NCI-H82 treated with DMSO at 0.1 percent for 48 hours (cell line): Measurements from ENCODE around the gene LMCD1.

Source experiments
- DNase-seq: peaks from one replicate; lab custom pipeline; 2025; ENCODE audit not compliant: unreplicated experiment; lab: John Stamatoyannopoulos, UW

The LMCD1 gene

DNA sequence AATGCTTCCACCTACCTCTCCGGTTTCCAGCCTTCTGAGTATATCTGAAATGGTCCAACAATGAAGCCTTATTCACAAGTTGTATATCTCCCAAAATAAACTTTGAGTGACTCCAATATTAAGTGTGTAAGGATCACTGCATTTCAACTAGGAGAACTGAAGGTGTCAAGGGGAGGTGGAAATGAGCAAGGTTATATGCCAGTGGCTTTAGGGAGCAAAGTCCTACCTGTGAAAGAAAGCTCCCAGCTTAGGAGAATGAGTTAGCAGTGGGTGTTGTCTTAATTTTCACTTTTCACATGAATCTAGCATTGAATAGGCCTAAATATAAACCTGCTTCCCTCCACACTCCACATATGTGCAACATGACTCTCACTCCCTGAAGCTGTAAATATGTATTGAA is 29.0 kb downstream of the LMCD1 start:
- DNase-seq = no peak

- no peak for DNase-seq
These were observed 30.7 kb downstream of the LMCD1 start for GRCh38 chr3:8532251-8532871.

DNA sequence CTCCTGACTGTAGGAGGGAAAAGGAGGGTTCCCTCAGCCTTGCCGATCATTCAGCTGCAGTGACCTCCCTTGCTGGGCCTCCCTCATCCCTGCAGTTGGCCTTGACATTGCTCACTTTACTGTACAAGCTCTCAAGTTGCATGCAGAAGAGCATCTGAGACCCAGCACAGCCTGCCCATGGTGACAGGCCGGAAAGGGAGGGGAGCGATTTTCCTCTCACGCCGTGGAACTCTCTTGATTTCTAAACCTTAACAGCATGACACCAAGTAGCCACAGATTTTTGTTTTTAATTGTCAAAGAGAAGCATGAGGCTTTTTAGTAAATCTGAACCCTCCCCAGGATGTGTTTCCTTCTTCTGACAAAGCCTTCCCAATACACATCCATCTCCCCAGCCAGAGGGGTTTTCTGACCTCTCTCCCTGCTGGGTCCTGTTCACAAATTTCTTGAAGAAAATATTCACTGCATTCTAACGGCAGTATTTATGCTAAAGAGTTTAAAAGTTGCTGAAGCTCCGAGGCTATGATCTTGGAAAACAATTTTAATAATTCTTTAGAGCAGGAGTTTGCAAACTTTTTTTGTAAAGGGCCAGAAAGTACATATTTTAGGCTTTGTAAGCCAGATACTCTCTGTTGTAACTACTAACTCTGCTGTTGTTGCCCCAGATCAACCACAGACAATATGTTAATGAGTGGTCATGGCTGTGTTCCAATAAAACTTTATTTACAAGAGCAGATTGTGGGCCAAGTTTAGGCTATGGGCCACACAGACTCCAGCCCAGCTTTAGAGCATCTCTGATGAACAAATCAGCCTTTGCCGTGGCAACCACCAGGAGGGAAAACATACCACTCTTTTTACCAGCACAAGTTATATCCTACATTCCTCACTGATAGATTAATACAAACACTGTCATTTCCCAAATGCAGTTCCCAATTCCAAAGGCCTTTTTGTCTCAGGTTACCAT is 34.8 kb downstream of the LMCD1 start:
- DNase-seq = no peak

GRCh38 chr3:8537440-8537839 is 35.8 kb downstream of the LMCD1 start:
- no peak for DNase-seq

GRCh38 chr3:8538223-8538622 is 36.6 kb downstream of the LMCD1 start:
- no peak for DNase-seq

DNA sequence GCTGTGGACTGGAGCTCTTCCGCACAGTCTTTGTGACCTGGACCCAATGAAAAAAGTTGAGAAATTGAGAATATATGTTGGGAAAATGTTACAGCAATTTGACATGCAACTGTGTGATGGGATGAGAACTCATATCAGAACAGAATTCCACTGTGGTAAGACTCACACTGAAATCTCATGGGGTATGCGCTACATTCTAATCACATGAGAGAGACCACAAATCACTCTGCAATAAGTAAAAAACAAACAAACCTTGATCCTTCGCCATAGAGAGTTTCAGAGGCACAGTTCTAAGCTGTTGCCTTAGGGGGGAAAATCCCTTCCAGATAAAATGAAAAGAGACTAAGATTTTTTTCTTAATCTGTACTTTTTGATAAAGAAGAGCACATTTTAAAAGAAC is 37.3 kb downstream of the LMCD1 start:
- no peak for DNase-seq

GRCh38 chr3:8539419-8539818 is 37.8 kb downstream of the LMCD1 start:
- DNase-seq = no peak

GRCh38 chr3:8540456-8540855 is 38.8 kb downstream of the LMCD1 start:
- no peak for DNase-seq

GRCh38 chr3:8541486-8541885 is 39.9 kb downstream of the LMCD1 start:
- DNase-seq = no peak

DNA sequence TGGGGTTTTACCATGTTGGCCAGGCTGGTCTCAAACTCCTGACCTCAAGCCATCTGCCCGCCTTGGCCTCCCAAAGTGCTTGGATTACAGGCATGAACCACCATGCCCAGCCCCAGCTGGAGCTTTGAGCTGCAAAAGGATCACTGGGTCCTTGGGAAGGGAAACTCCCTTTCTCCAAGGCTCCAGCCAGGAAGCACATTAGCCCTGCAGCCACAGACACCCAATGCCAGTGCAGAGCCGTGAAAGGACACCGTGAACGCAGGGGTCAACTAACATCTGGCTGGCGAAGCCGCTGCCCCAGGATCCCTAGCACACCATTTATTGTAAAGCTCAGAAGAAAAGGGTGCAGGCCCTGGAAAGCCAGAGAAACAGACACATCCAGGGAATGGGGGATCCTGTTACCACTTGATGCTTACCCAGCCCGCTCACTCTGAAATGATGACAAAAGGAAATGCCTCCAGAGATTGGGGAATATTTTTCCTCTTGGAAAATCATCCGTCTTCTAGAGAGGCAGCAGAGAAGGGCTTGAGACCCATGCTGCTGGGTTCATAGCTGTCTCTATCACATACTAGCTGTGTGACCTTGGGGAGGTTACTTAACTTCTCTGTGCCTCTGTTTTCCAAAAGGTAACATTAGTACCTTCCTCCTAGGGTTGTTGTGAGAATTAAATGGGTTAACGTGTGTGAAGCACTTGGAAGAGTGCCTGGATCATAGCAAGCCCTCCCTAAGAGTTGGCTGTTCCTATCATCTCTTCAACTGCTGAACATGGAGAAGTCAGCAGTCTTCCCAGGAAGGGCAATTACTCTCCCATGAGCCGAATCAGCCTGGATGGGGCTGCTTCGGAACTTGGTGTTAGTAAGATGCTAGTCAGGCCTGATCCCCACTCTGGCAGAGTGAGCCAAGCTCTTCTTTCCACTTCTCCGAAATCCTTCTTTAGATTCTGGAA is 40.8 kb downstream of the LMCD1 start:
- DNase-seq = no peak

DNA sequence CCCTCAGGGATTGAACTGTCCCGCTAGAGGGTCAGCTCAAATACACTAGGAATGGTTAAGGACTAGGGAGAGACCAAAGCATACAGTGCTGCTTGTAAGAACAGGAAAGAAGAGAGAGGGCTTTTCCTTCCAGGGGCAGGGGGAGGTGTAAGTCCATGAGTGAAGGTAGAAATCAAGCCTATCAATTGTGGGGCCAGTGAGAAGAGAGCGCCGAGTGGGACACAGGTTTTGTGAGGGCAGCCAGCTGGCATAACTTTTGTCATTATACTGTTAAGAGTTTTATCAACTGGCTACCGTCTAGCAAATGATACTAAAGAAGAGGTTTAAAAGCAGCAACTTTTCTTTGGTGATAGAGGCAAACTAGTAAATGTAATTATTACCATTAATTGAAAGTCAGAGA is 45.0 kb downstream of the LMCD1 start:
- no peak for DNase-seq

DNA sequence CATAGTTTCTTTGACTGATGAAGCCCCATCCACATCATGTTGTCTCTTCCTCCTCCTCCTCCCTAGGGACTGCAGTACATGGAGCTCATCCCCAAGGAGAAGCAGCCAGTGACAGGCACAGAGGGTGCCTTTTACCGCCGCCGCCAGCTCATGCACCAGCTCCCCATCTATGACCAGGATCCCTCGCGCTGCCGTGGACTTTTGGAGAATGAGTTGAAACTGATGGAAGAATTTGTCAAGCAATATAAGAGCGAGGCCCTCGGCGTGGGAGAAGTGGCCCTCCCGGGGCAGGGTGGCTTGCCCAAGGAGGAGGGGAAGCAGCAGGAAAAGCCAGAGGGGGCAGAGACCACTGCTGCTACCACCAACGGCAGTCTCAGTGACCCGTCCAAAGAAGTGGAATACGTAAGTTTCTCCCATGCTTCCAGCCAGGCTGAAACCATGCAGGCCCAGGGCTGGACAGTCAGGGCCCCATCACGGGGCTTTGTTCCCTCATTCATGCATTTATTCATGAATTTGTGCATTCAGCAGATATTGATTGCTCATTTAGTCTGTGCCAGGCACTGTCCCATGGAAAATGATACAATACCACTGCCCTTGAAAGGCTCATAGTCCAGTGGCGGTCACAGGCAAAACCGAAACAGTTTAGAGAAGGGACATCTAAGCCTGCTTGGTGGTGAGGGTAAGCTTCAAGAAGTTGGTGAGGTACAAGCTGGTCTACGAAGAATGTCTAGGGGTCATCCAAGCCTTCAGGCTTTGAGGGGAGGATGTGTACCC is 47.1 kb downstream of the LMCD1 start:
- no peak for DNase-seq

DNA sequence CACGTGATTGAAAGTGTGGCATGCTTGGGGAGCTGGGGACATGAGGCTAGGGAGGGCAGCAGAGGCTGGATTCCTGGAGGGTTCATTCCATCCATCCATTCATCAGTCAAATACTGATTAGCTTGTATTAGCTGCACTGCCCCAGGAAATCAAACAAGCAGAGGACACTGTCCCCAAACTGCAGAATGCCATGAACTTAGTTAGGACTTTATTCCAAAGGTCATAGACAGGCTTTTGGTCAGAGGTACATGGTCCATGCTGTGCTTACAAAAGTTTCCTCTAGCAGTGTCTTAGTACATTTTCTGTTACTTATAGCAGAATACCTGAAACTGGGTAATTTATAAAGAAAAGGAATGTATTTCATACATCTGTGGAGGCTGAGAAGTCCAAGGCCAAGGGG is 47.7 kb downstream of the LMCD1 start:
- no peak for DNase-seq

GRCh38 chr3:8550611-8551010 is 49.0 kb downstream of the LMCD1 start:
- DNase-seq = no peak

DNA sequence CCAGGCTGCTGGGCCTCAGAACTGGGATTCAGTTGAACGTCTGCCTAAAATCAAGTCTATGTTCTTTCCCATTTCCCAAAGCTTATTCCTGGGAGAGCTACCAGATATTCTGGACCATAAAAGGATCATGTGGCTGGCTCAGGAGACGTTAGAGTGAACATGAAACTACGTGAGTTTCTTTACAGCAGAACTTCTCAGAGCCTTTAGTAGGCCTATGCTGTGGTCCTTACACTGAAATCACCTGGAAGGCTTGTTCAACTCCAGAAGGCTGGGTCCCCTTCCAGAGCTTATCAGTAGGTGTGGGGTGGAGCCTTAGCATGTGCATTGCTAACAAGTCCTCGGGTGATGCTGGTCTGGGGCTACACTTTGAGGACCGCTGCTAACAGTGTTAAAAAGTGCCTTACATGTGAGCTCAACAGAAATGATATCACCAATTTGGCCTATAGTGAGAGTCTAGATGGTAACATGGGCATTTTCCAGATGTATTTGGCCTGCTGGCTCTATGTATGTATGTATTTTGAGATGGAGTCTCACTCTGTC is 50.7 kb downstream of the LMCD1 start:
- no peak for DNase-seq

DNA sequence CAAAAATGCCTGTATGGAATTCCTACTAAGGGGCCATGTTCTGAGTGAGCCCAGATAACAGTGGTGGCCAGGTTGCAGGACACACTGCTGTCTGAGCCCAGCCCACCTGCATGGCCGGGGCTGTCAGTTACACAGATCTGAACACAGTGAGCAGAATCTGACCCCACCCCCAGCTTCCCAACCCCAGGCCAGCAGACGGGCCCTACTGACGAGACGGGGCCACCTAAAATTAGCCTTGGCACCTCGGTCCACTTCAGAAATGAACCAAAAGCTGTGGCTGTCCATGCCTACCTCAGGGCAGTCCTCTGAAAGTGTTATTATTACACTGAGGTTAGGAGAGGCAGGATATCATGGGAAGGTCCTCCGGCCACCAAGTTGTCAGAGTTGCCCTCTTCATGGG is 51.8 kb downstream of the LMCD1 start:
- DNase-seq = no peak

DNA sequence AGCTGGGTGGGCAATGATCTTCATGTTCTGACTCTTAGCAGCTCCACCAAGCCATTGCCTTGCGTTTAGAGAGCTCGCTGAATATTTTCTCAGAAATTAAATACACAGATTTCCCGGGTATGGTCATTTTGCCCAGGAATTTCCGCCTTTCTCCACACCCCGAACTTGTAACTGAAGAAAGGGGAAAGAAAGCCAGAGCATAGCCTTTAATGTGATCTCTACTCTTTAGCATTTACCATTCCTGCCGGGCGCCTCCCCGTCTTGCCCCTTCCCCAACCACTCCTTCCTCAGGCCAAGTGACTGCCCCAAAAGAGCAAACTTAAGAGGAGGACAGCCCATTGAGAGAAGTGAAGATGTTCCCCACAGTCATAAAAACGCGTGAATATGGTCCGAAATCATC is 53.1 kb downstream of the LMCD1 start:
- no peak for DNase-seq

- DNase-seq = no peak
These were observed 53.6 kb downstream of the LMCD1 start for GRCh38 chr3:8555113-8555661.

GRCh38 chr3:8555725-8556472 is 54.3 kb downstream of the LMCD1 start:
- no peak for DNase-seq
